Mesothelial cell of epicardium (in vitro differentiated cells): ENCODE data around the gene LSP1. TPM values are rescaled to one million over a fixed set of nuclear protein-coding genes. Genes with fewer than 3 reads are reported as not detected.
A peak's percentile ranks its signal among the peaks of the same experiment; 100 is the strongest.

Source experiments
- DNase-seq, 2 experiments: peaks; one replicate each; pipeline ENCODE4 v3.0.0; 2021; ENCODE audit warnings: low spot score in 2 of 2; ENCODE audit not compliant: unreplicated experiment in 2 of 2
- H3K27ac Mint-ChIP-seq: 2 replicates; pipeline ENCODE4 v1.8.0; 2021; ENCODE audit warnings: mixed read lengths
- H3K27me3 Mint-ChIP-seq: 2 replicates; pipeline ENCODE4 v1.8.0; 2021; ENCODE audit warnings: low read depth, mixed read lengths
- H3K36me3 Mint-ChIP-seq: 2 replicates; pipeline ENCODE4 v1.8.0; 2021; ENCODE audit warnings: mixed read lengths
- H3K4me1 Mint-ChIP-seq: 2 replicates; pipeline ENCODE4 v1.8.0; 2021; ENCODE audit warnings: mixed read lengths
- H3K4me3 Mint-ChIP-seq: 2 replicates; pipeline ENCODE4 v1.8.0; 2021; ENCODE audit warnings: mild to moderate bottlenecking, moderate library complexity, mixed read lengths
- H3K9me3 Mint-ChIP-seq: 2 replicates; pipeline ENCODE4 v1.8.0; 2021; ENCODE audit warnings: mixed read lengths
- total RNA-seq: library from RNA; stranded (reverse); gene quantifications from 3 replicates; pipeline ENCODE4 v1.2.1, GENCODE V29; 2021
- TF ChIP-seq, protein P1 (sequence below): fragments of 200-600 bp; sonication (generic); IDR thresholded peaks from one replicate; pipeline ENCODE4 v1.5.0; 2021; ENCODE audit warnings: antibody characterized with exemption; ENCODE audit not compliant: unreplicated experiment

Gene LSP1
- total RNA-seq, 1 donor from 2014 or later, result 4.9 TPM

DNA sequence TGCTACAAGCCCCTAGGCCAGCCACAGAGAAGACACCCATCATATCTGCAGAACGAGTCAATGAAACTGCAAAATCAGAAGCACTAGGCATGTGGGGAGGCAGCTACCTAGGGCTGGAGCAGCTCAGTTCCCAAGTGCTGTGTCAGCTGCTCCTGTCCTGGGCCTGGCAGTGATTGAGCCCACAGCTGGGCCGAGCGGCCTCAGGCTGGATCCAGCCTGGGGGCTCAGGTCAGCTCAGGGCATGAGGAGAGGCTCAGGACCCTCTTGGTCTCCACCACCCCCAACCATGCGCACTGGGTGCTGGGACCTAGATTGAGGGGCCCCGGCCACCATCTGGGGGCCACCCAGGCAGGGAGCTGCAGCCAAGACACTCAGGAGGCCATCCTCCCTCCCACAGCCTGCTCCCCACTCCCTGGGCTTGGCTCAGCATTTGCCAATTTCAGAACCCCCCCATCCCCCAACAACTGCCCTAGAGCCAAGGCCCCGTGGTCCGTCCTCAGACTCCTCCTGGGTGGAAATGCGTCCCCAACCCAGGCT, 64.2 kb downstream of the LSP1 start:
- H3K27me3 Mint-ChIP-seq, result peaks cover 3% of the 10 kb centered on the region
- TF ChIP-seq, protein P1, sequence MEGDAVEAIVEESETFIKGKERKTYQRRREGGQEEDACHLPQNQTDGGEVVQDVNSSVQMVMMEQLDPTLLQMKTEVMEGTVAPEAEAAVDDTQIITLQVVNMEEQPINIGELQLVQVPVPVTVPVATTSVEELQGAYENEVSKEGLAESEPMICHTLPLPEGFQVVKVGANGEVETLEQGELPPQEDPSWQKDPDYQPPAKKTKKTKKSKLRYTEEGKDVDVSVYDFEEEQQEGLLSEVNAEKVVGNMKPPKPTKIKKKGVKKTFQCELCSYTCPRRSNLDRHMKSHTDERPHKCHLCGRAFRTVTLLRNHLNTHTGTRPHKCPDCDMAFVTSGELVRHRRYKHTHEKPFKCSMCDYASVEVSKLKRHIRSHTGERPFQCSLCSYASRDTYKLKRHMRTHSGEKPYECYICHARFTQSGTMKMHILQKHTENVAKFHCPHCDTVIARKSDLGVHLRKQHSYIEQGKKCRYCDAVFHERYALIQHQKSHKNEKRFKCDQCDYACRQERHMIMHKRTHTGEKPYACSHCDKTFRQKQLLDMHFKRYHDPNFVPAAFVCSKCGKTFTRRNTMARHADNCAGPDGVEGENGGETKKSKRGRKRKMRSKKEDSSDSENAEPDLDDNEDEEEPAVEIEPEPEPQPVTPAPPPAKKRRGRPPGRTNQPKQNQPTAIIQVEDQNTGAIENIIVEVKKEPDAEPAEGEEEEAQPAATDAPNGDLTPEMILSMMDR, result no peak

DNA sequence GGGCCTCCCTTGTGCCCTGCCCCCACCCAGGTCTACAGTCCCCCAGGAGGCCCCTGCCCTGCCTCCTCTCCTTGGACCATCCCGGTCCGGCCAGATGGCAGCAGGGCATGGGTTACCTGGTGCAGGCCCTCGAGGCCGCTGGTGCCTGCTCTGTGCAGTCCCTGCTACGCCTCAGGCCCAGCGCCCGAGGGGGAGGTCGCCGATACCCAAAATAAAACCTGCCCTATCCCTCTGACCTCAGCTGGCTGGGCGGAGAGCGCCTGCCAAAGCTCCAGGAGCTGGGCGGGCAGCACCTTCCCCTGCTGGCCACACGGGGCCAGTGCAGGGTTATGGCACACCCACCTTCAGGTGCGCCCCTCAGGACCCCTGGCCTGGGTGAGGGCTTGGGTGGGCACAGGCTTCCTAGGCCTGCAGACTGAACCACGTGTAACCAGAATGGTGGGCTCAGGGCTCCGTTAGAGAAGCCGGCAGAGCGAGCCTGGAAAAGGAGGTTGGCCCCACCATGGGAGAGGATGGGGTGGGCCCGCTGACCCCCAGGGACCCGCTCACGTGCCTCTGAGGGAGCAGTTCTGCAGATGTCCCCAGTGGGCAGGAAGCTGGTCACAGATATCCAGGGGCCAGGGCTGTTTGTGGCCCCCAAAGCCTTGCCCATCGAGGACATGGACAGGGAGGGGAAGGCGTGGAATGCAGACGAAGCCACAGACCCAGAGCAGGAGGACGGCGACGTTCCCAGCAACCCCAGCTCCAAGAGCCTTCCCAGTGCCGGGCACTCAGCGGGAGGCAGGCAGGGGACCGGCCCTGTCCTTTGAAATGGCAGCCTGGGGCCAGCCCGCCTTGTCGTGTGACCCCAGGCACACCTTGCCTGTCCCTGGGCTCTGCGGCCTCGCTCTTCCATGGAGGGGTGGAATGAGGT, 64.9 kb downstream of the LSP1 start:
- H3K36me3 Mint-ChIP-seq, result no peaks in the 10 kb centered on the region
- H3K27me3 Mint-ChIP-seq, result peaks cover 3% of the 10 kb centered on the region
- TF ChIP-seq, protein P1, result peak; percentile 67
- H3K4me1 Mint-ChIP-seq, result peaks cover 13% of the 10 kb centered on the region
- no peaks in the 10 kb centered on the region for H3K9me3 Mint-ChIP-seq
- DNase-seq, result no peak
- no peak overlapping the region for H3K4me3 Mint-ChIP-seq
- no peak overlapping the region for H3K27ac Mint-ChIP-seq

More for the DNA sequence above, 64.2 kb downstream of the LSP1 start:
- H3K4me3 Mint-ChIP-seq, result no peak overlapping the region
- DNase-seq, result no peak
- H3K36me3 Mint-ChIP-seq, result no peaks in the 10 kb centered on the region
- H3K9me3 Mint-ChIP-seq, result no peaks in the 10 kb centered on the region
- no peak overlapping the region for H3K27ac Mint-ChIP-seq
- H3K4me1 Mint-ChIP-seq, result peaks cover 10% of the 10 kb centered on the region

DNA sequence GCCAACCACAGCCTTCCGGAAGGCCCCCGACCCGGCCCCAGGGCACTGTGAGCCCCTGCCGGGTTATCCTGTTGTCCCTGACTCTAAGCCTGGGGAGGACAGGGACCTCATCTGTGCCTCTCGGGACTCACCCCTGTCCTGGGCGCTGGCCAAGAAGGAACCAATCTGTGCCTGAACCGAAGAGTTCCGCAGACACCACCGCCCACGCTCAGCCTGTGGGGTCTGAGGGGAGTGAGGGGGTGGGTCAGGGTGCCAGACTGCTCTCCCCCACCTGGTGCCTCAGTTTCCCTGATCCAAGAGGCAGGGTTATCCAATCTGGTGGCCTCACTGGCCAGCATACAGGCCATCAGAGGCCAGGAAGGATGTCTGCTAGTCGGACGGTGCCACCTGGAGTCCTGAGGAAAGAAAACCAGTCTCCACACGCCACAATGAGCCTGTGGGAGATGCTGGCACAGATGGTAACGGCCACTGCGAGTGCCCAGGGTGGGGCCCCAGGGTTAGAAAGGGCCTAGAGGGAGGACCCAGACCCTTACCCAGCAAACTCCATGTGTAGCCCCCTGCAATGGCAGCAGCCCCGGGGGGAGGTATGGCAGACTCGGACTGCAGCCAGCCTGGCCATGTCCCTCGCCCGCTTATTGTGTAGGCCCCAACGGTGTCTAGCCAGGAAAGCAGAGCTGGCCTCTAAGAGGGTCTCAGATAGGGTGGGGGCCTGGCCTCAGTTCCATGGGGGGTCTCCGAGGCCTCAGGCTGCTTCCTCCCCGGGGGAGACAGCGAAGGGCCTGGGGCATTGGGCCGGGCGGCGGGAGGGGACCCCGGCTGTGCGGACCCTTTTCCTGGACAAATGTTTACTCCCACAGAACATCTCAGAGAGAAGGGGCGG, 65.8 kb downstream of the LSP1 start:
- H3K4me3 Mint-ChIP-seq, result no peak overlapping the region
- H3K27ac Mint-ChIP-seq, result no peak overlapping the region
- H3K4me1 Mint-ChIP-seq, result peaks cover 17% of the 10 kb centered on the region
- no peak for DNase-seq
- TF ChIP-seq, protein P1, result no peak
- H3K36me3 Mint-ChIP-seq, result no peaks in the 10 kb centered on the region
- H3K9me3 Mint-ChIP-seq, result no peaks in the 10 kb centered on the region
- H3K27me3 Mint-ChIP-seq, result peaks cover 3% of the 10 kb centered on the region

DNA sequence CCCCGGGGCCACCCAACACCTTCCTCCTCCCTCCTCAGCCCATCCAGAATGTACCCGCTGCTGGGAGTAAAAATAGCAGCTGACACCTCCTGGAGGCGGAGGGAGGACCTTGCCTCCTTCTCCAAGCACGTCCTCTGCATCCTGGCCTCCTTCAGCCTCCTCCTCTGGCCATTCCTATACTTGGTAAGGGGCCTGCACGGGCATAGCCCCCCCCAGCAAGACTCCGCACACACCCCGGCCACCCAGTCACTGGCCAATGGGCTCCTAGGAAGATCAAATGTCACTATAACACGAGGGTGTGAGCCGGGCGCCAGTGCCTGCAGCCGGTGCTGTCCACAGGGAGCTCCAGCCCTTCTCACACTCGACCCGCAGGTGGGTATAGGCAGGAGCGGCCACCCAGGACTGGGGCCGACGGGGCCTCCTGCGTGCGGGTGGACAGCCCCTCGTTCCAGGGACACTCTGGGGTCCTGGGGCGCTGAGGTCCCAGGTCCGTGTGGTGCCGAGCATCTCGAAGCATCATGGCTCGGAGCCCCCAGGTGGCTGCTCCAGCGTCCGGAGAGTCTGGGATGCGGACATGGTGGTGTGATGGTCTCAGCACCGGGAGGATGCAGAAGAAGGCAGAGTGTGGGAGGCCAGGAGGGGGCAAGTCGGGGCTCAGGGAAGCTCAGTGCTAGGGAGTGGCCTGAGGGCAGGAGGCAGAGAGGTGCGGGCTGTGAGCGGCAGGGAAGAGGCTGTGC, 66.7 kb downstream of the LSP1 start, which contains the start of gene TNNT3:
TSS of gene TNNT3 (plus strand) at position 313 of the 737 bp plus-strand sequence. CDS start 3,172 bp downstream, outside the sequence.
- TF ChIP-seq, protein P1, result no peak
- H3K9me3 Mint-ChIP-seq, result no peaks in the 10 kb centered on the region
- H3K27me3 Mint-ChIP-seq, result peaks cover 3% of the 10 kb centered on the region
- H3K4me1 Mint-ChIP-seq, result peaks cover 21% of the 10 kb centered on the region
- no peak within 1 kb of the TSS for H3K4me3 Mint-ChIP-seq
- no peak within 1 kb of the TSS for H3K27ac Mint-ChIP-seq
- DNase-seq, result no peak
- H3K36me3 Mint-ChIP-seq, result no peaks in the 10 kb centered on the region
